Measurements from ENCODE around the gene CALY.

The CALY gene

DNA sequence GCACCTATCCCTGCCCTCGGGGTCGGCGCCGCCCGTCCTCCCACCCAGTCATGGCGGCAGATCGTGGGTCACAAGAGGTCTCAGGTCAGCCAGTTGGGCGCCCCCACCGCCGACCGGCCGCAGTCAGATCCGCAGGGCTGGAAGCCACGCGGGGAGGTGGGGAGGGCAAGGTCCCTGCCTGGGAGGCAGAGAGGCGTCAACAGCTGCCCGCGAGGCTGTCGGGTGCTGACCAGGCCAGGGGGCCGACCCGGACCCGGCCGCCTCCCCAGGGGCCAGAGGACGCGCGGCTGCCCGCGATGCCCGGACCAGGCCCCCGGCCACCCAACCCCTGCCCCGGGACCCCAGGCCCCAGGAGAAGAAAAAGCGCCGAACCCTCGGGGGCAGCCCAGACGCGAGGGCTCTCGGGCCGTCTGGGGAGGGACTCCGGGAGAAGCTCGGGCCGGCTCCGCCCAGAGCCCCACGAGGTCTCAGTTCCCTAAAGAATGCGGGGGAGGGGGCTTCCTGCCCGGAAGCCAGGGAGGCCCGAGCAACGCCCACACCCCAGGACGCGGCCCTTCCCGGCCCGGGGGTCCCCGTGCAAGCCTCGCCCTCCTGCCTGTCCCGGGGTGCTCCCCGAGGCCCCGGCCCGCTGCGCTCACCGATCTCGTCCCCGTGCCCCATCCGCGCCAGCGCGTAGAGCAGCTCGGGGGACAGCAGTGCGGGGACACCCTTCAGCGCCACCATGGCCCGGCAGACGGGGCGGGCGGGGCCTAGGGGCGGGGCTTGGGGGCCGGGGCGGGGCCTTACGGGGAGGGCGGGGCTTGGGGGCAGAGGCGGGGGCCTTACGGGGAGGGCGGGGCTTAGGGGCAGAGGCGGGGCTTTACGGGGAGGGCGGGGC is 20.8 kb upstream of the CALY start, which contains the start of gene FUOM:
Gene FUOM, minus strand, starts transcription at position 735 of the 877 bp plus-strand sequence. Its CDS starts 12 bp downstream, at position 723.
- DNase-seq (ENCODE audit: low spot score), result peak; percentile 74
- H3K14ac ChIP-seq (ENCODE audit: low read length), result peak within 1 kb of the TSS; percentile 84
- H3K9ac ChIP-seq (ENCODE audit: low read depth, low read length, poor library complexity), result peak within 1 kb of the TSS; percentile 95
- peak within 1 kb of the TSS; percentile 43 for H4K8ac ChIP-seq (ENCODE audit: low read depth, low read length)
- H3K4me1 ChIP-seq (ENCODE audit: control insufficient read depth in 2 of 2, insufficient read depth in 1 of 2, low read depth in 1 of 2, low read length in 2 of 2), result peaks cover 0 to 6% of the 10 kb centered on the region in 2 donors
- peaks cover 0 to 2% (median 0%) of the 10 kb centered on the region in 3 experiments for H3K27me3 ChIP-seq (ENCODE audit: control insufficient read depth in 3 of 3, insufficient read depth in 3 of 3, low read depth in 1 of 3, low read length in 3 of 3)
- peak within 1 kb of the TSS; percentile 92 for H2BK15ac ChIP-seq (ENCODE audit: low read length)
- H2AFZ ChIP-seq (ENCODE audit: low read length), result peak within 1 kb of the TSS; percentile 84
- H3K9me3 ChIP-seq (replicated peaks in 1 of 2; ENCODE audit: control insufficient read depth in 2 of 2, insufficient read depth in 1 of 2, low read depth in 1 of 2, low read length in 2 of 2), result peaks cover 0 to 6% of the 10 kb centered on the region in 2 donors
- peak within 1 kb of the TSS; percentile 53 for H4K91ac ChIP-seq (ENCODE audit: low read depth, low read length, poor library complexity)
- peak within 1 kb of the TSS; percentile 61 to 91 for H3K4me3 ChIP-seq (ENCODE audit: low read length in 2 of 2)
- no peak within 1 kb of the TSS for H3K27ac ChIP-seq (replicated peaks; ENCODE audit: low read length)
- no CpG with 5 or more reads among the region's 83 CpGs for WGBS, 2 donors (ENCODE audit: extremely low coverage in 2 of 2, insufficient read length in 2 of 2, insufficient replicate concordance in 1 of 2)
- peak within 1 kb of the TSS; percentile 93 for H3K4ac ChIP-seq (ENCODE audit: low read length)
- H3K79me1 ChIP-seq (ENCODE audit: low read depth, low read length), result peaks cover 9% of the 10 kb centered on the region
- H3K36me3 ChIP-seq (replicated peaks in 1 of 2; ENCODE audit: control insufficient read depth in 2 of 2, insufficient read depth in 2 of 2, low read length in 2 of 2), result peaks cover 12 to 13% of the 10 kb centered on the region in 2 donors
- H2AK5ac ChIP-seq (ENCODE audit: low read depth, low read length), result peak within 1 kb of the TSS; percentile 100
- peak within 1 kb of the TSS; percentile 66 for H2BK5ac ChIP-seq (ENCODE audit: low read length)
- H3K23ac ChIP-seq (ENCODE audit: low read depth, low read length, poor library complexity), result peak within 1 kb of the TSS; percentile 99
- peak within 1 kb of the TSS; percentile 99 for H3K18ac ChIP-seq (ENCODE audit: low read length)
- peak within 1 kb of the TSS; percentile 91 for H3K4me2 ChIP-seq (ENCODE audit: insufficient read depth, low read length, poor library complexity, severe bottlenecking)
- peak within 1 kb of the TSS; percentile 58 for H2BK12ac ChIP-seq (ENCODE audit: low read length)
- peak within 1 kb of the TSS; percentile 72 for H2BK120ac ChIP-seq (ENCODE audit: low read depth, low read length)

DNA sequence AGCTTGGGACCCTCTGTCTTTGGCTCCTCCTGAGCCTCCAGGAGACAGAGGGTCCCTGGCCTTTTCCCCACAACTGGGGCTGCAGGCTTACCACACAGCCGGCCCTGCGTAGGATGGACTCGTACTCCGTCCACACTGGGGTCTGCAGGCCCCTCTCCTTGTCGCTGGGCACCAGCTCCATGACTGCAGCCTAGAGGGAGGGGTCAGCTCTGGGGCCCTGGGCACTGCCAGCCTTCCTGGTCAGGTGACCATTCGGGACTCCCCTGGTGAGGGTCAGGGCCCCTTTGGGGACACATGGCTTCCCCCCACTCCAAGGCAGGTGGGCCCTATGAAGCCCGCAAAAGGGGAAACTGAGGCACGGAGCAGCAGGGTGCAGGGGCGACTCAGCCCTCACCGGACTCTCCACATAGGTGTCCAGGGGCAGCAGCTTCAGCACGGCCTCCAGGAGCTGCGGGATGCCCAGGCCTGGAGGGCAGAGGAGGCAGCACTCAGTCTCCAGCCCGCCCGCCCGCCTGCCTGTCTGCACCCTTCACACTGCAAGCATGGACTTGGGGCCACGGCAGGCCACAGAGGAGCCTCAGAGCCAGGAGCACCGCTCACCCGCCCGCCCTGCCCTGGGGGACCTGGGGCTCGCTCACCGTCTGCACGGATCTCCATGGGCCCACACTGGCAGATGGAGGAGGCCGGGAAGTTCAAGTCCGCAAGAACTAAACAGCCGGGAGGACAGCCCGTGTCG is 20.0 kb upstream of the CALY start:
- peak overlapping the region; percentile 66 for H2BK5ac ChIP-seq (ENCODE audit: low read length)
- peak overlapping the region; percentile 98 for H2AK5ac ChIP-seq (ENCODE audit: low read depth, low read length)
- peak overlapping the region; percentile 2 for H3K4ac ChIP-seq (ENCODE audit: low read length)
- no peak overlapping the region for H4K8ac ChIP-seq (ENCODE audit: low read depth, low read length)
- no peak for DNase-seq (ENCODE audit: low spot score)
- peak overlapping the region; percentile 84 for H2AFZ ChIP-seq (ENCODE audit: low read length)
- peak overlapping the region; percentile 61 to 91 for H3K4me3 ChIP-seq (ENCODE audit: low read length in 2 of 2)
- H3K14ac ChIP-seq (ENCODE audit: low read length), result peak overlapping the region; percentile 84
- peaks cover 0 to 6% of the 10 kb centered on the region in 2 donors for H3K4me1 ChIP-seq (ENCODE audit: control insufficient read depth in 2 of 2, insufficient read depth in 1 of 2, low read depth in 1 of 2, low read length in 2 of 2)
- H3K27me3 ChIP-seq (ENCODE audit: control insufficient read depth in 3 of 3, insufficient read depth in 3 of 3, low read depth in 1 of 3, low read length in 3 of 3), result peaks cover 0 to 2% (median 0%) of the 10 kb centered on the region in 3 experiments
- peak overlapping the region; percentile 91 for H3K4me2 ChIP-seq (ENCODE audit: insufficient read depth, low read length, poor library complexity, severe bottlenecking)
- no peak overlapping the region for H3K27ac ChIP-seq (replicated peaks; ENCODE audit: low read length)
- H3K36me3 ChIP-seq (replicated peaks in 1 of 2; ENCODE audit: control insufficient read depth in 2 of 2, insufficient read depth in 2 of 2, low read length in 2 of 2), result peaks cover 4 to 5% of the 10 kb centered on the region in 2 donors
- WGBS, 2 donors (ENCODE audit: extremely low coverage in 2 of 2, insufficient read length in 2 of 2, insufficient replicate concordance in 1 of 2), result no CpG with 5 or more reads among the region's 27 CpGs
- peak overlapping the region; percentile 97 for H3K18ac ChIP-seq (ENCODE audit: low read length)
- H3K9me3 ChIP-seq (replicated peaks in 1 of 2; ENCODE audit: control insufficient read depth in 2 of 2, insufficient read depth in 1 of 2, low read depth in 1 of 2, low read length in 2 of 2), result peaks cover 0 to 6% of the 10 kb centered on the region in 2 donors
- peak overlapping the region; percentile 72 for H2BK120ac ChIP-seq (ENCODE audit: low read depth, low read length)
- peak overlapping the region; percentile 89 for H2BK15ac ChIP-seq (ENCODE audit: low read length)
- H3K23ac ChIP-seq (ENCODE audit: low read depth, low read length, poor library complexity), result peak overlapping the region; percentile 99
- H3K79me1 ChIP-seq (ENCODE audit: low read depth, low read length), result peaks cover 9% of the 10 kb centered on the region
- H2BK12ac ChIP-seq (ENCODE audit: low read length), result peak overlapping the region; percentile 58
- H4K91ac ChIP-seq (ENCODE audit: low read depth, low read length, poor library complexity), result no peak overlapping the region
- peak overlapping the region; percentile 95 for H3K9ac ChIP-seq (ENCODE audit: low read depth, low read length, poor library complexity)

GRCh38 chr10:133355991-133356390 is 19.3 kb upstream of the CALY start:
- H3K27ac ChIP-seq (replicated peaks; ENCODE audit: low read length), result no peak overlapping the region
- peaks cover 0 to 6% of the 10 kb centered on the region in 2 donors for H3K4me1 ChIP-seq (ENCODE audit: control insufficient read depth in 2 of 2, insufficient read depth in 1 of 2, low read depth in 1 of 2, low read length in 2 of 2)
- H3K9ac ChIP-seq (ENCODE audit: low read depth, low read length, poor library complexity), result peak overlapping the region; percentile 70
- DNase-seq (ENCODE audit: low spot score), result no peak
- H3K36me3 ChIP-seq (replicated peaks in 1 of 2; ENCODE audit: control insufficient read depth in 2 of 2, insufficient read depth in 2 of 2, low read length in 2 of 2), result peaks cover 0 to 4% of the 10 kb centered on the region in 2 donors
- H2AK5ac ChIP-seq (ENCODE audit: low read depth, low read length), result no peak overlapping the region
- no peak overlapping the region for H2BK15ac ChIP-seq (ENCODE audit: low read length)
- no peak overlapping the region for H2BK120ac ChIP-seq (ENCODE audit: low read depth, low read length)
- no peak overlapping the region for H2BK12ac ChIP-seq (ENCODE audit: low read length)
- H3K9me3 ChIP-seq (replicated peaks in 1 of 2; ENCODE audit: control insufficient read depth in 2 of 2, insufficient read depth in 1 of 2, low read depth in 1 of 2, low read length in 2 of 2), result no peaks in the 10 kb centered on the region
- H3K4me3 ChIP-seq (ENCODE audit: low read length in 2 of 2), result no peak overlapping the region
- no peak overlapping the region for H3K4me2 ChIP-seq (ENCODE audit: insufficient read depth, low read length, poor library complexity, severe bottlenecking)
- H3K14ac ChIP-seq (ENCODE audit: low read length), result peak overlapping the region; percentile 38
- no peak overlapping the region for H2AFZ ChIP-seq (ENCODE audit: low read length)
- peaks cover 0 to 2% (median 0%) of the 10 kb centered on the region in 3 experiments for H3K27me3 ChIP-seq (ENCODE audit: control insufficient read depth in 3 of 3, insufficient read depth in 3 of 3, low read depth in 1 of 3, low read length in 3 of 3)
- no peak overlapping the region for H4K91ac ChIP-seq (ENCODE audit: low read depth, low read length, poor library complexity)
- H3K18ac ChIP-seq (ENCODE audit: low read length), result no peak overlapping the region
- no CpG with 5 or more reads among the region's 3 CpGs for WGBS, 2 donors (ENCODE audit: extremely low coverage in 2 of 2, insufficient read length in 2 of 2, insufficient replicate concordance in 1 of 2)
- peak overlapping the region; percentile 65 for H4K8ac ChIP-seq (ENCODE audit: low read depth, low read length)
- H3K23ac ChIP-seq (ENCODE audit: low read depth, low read length, poor library complexity), result no peak overlapping the region
- peaks cover 9% of the 10 kb centered on the region for H3K79me1 ChIP-seq (ENCODE audit: low read depth, low read length)
- no peak overlapping the region for H3K4ac ChIP-seq (ENCODE audit: low read length)
- no peak overlapping the region for H2BK5ac ChIP-seq (ENCODE audit: low read length)
